ENCODE data around the gene PSMD10. TPM values are rescaled to one million over a fixed set of nuclear protein-coding genes. Genes with fewer than 3 reads are reported as not detected.
A peak's percentile ranks its signal among the peaks of the same experiment; 100 is the strongest.

The PSMD10 gene
- total RNA-seq, 1 experiment from 2014 or later: 106 TPM

GRCh38 chrX:108097380-108097779, 6.0 kb upstream of the PSMD10 start:
- BruUV-seq (replicated peaks): no TSS peak
- Histone ChIP-seq H3K4me1 (replicated peaks; ENCODE audit: insufficient read depth) (peaks cover 2% of the 10 kb centered on the region; the same call in 1 of the 2 replicates), H3K27me3 (ENCODE audit: insufficient read depth, low read depth) (no peaks in the 10 kb centered on the region), H3K4me3 (no peak overlapping the region), H3K4me2 (no peak overlapping the region), H3K36me3 (ENCODE audit: low read depth) (no peaks in the 10 kb centered on the region), H3F3A (ENCODE audit: insufficient read depth, low read depth) (no peaks in the 10 kb centered on the region), H3K27ac (no peak overlapping the region), H4K20me1 (ENCODE audit: insufficient read depth) (no peaks in the 10 kb centered on the region), H3K9me2 (ENCODE audit: insufficient read depth) (no peaks in the 10 kb centered on the region), H2AFZ (no peak overlapping the region), H3K79me2 (ENCODE audit: low read depth) (0 out of 2 replicates have a peak, but pooled peaks cover under 1% of the 10 kb centered on the region), H3K9me3 (ENCODE audit: insufficient read depth, low read depth) (no peaks in the 10 kb centered on the region)
- CTCF ChIA-PET: no interaction called here
- no peak for DNase-seq
- no peak for TF ChIP-seq EZH2 (IDR thresholded peaks at IDR 0.05; ENCODE audit: low read depth)
- TF ChIP-seq, protein P1, sequence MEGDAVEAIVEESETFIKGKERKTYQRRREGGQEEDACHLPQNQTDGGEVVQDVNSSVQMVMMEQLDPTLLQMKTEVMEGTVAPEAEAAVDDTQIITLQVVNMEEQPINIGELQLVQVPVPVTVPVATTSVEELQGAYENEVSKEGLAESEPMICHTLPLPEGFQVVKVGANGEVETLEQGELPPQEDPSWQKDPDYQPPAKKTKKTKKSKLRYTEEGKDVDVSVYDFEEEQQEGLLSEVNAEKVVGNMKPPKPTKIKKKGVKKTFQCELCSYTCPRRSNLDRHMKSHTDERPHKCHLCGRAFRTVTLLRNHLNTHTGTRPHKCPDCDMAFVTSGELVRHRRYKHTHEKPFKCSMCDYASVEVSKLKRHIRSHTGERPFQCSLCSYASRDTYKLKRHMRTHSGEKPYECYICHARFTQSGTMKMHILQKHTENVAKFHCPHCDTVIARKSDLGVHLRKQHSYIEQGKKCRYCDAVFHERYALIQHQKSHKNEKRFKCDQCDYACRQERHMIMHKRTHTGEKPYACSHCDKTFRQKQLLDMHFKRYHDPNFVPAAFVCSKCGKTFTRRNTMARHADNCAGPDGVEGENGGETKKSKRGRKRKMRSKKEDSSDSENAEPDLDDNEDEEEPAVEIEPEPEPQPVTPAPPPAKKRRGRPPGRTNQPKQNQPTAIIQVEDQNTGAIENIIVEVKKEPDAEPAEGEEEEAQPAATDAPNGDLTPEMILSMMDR (conservative IDR thresholded peaks at IDR 0.05): no peak
- intact Hi-C loops (cut with micrococcal nuclease; ENCODE audit: unreplicated experiment): no loop called here
- POLR2A ChIA-PET (ENCODE audit: unreplicated experiment): no interaction called here

GRCh38 chrX:108091878-108092291, 543 bp upstream of the PSMD10 start:
- no peaks in the 10 kb centered on the region for H3K27me3 ChIP-seq (ENCODE audit: insufficient read depth, low read depth)
- no peaks in the 10 kb centered on the region for H4K20me1 ChIP-seq (ENCODE audit: insufficient read depth)
- peak in 1 of 2 experiments; percentile 46 for DNase-seq
- peaks cover 23% of the 10 kb centered on the region for H3K4me1 ChIP-seq (replicated peaks; ENCODE audit: insufficient read depth)
- POLR2A ChIA-PET (ENCODE audit: unreplicated experiment): no interaction called here
- intact Hi-C loops (cut with micrococcal nuclease; ENCODE audit: unreplicated experiment): loop anchor here (2.0 kb wide), 2 partner anchors 95 to 445 kb away; no protein-coding TSS in a partner anchor
- no peaks in the 10 kb centered on the region for H3K9me2 ChIP-seq (ENCODE audit: insufficient read depth)
- TSS peak; percentile 68 for BruUV-seq (replicated peaks)
- peak overlapping the region; percentile 89 for H3K4me2 ChIP-seq
- H3F3A ChIP-seq (ENCODE audit: insufficient read depth, low read depth): peaks cover 5% of the 10 kb centered on the region
- no peaks in the 10 kb centered on the region for H3K9me3 ChIP-seq (ENCODE audit: insufficient read depth, low read depth)
- peak overlapping the region; percentile 84 for H3K4me3 ChIP-seq
- H3K27ac ChIP-seq: no peak overlapping the region
- peak overlapping the region; percentile 94 for H2AFZ ChIP-seq
- H3K36me3 ChIP-seq (ENCODE audit: low read depth): peaks cover 16% of the 10 kb centered on the region
- peaks cover 31% of the 10 kb centered on the region for H3K79me2 ChIP-seq (ENCODE audit: low read depth)
- CTCF ChIA-PET: interaction anchor here (1.6 kb wide), 1 partner anchor 419 kb away, joined by 3 read pairs; no protein-coding TSS in a partner anchor
- TF ChIP-seq, protein P1 (conservative IDR thresholded peaks at IDR 0.05): no peak
- TF ChIP-seq EZH2 (IDR thresholded peaks at IDR 0.05; ENCODE audit: low read depth): no peak

DNA sequence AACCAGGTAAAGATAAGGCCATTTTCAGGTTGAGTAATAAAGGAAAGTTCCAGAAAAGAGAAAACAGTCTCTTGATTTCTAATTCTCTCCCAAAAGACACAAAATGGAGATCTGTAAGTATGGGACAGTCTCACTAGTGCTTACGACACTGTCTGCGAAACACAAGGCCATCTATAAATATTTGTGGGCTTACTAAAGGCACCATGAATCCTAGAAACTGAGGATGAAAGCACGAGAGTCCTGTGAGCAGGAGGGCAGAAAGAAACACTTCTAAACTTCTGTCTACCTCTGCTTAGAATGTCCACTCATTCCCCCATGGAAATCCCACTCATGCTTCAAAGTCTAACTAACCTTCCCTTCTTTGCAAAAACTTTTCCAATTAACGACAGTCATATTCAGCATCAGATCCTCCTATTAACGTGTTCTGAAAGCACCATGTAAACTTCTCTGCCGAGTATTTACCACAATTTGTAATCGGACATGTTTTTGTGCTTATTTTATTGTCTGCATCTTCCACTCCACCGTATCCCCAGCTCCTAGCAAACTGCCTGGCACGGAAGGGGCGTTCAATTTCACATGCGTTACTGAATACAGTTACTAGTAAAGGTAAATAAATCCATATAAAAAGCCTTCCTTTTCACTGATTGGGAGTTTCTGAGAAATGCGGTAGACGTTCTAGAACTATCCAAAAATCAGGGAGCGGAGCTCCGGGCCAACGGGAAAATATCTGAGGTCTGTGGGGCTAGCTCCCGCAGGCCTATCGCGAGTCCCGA, 665 bp downstream of the PSMD10 start:
- DNase-seq: peak in 1 of 2 experiments; percentile 38
- Histone ChIP-seq H3K79me2 (ENCODE audit: low read depth) (peaks cover 31% of the 10 kb centered on the region), H3K4me1 (replicated peaks; ENCODE audit: insufficient read depth) (peaks cover 23% of the 10 kb centered on the region), H4K20me1 (ENCODE audit: insufficient read depth) (no peaks in the 10 kb centered on the region), H3K4me3 (peak overlapping the region; percentile 84), H3K9me2 (ENCODE audit: insufficient read depth) (no peaks in the 10 kb centered on the region), H3K36me3 (ENCODE audit: low read depth) (peaks cover 27% of the 10 kb centered on the region), H2AFZ (peak overlapping the region; percentile 84), H3F3A (ENCODE audit: insufficient read depth, low read depth) (peaks cover 5% of the 10 kb centered on the region), H3K27me3 (ENCODE audit: insufficient read depth, low read depth) (no peaks in the 10 kb centered on the region), H3K27ac (peak overlapping the region; percentile 80), H3K4me2 (peak overlapping the region; percentile 97), H3K9me3 (ENCODE audit: insufficient read depth, low read depth) (no peaks in the 10 kb centered on the region)
- ChIA-PET CTCF (interaction anchor here (1.6 kb wide), 1 partner anchor 418 kb away, joined by 3 read pairs; no protein-coding TSS in a partner anchor), POLR2A (ENCODE audit: unreplicated experiment) (interaction anchor here (0.6 to 1.1 kb wide), 4 partner anchors 20 to 1419 kb away, joined by 3 to 5 read pairs (median 4); no protein-coding TSS in a partner anchor)
- TF ChIP-seq, protein P1 (conservative IDR thresholded peaks at IDR 0.05): no peak
- intact Hi-C loops (cut with micrococcal nuclease; ENCODE audit: unreplicated experiment): loop anchor here (2.0 kb wide), 2 partner anchors 96 to 446 kb away; no protein-coding TSS in a partner anchor
- BruUV-seq (replicated peaks): TSS peak; percentile 66
